SU-DHL-6 (cell line): Measurements from ENCODE around the gene SEMA3D.
"Not testable (repeated sequence)": the region's sequence is repeated elsewhere in the genome, so short reads cannot be mapped to it uniquely, and the experiment has no call there.

Experiments
- H2AFZ ChIP-seq: fragments of 200-600 bp; sonication (generic); 2 replicates; pipeline ENCODE4 v1.6.1; 2014; ENCODE audit warnings: low read depth, mild to moderate bottlenecking, moderate library complexity, mixed read lengths, antibody characterized with exemption, low read length; ENCODE audit not compliant: severe bottlenecking
- H3F3A ChIP-seq: fragments of 200-600 bp; shearing (Covaris generic); 2 replicates; pipeline ENCODE4 v1.6.0; 2016; ENCODE audit warnings: antibody characterized with exemption, mild to moderate bottlenecking; ENCODE audit not compliant: insufficient read depth
- H3K27ac ChIP-seq: fragments of 200-600 bp; sonication (generic); 2 replicates; pipeline ENCODE4 v1.5.1; 2016; ENCODE audit warnings: low read depth, mild to moderate bottlenecking, low read length, moderate library complexity, mixed read lengths
- H3K27me3 ChIP-seq: fragments of 200-600 bp; sonication (generic), shearing (Covaris generic); 2 replicates; pipeline ENCODE4 v1.6.0; 2014; ENCODE audit warnings: mild to moderate bottlenecking, low read length
- H3K36me3 ChIP-seq: fragments of 200-600 bp; sonication (generic); 2 replicates; pipeline ENCODE4 v1.6.1; 2014; ENCODE audit warnings: mild to moderate bottlenecking, low read length, mixed read lengths
- H3K4me2 ChIP-seq: fragments of 300-600, 200-600 bp; shearing (Covaris generic), sonication (generic); 2 replicates; pipeline ENCODE4 v1.6.0; 2014; ENCODE audit warnings: low read length, low read depth, mild to moderate bottlenecking; ENCODE audit not compliant: poor library complexity, severe bottlenecking
- H3K4me3 ChIP-seq: fragments of 200-600 bp; sonication (generic); 2 replicates; pipeline ENCODE4 v1.5.1; 2014; ENCODE audit warnings: antibody characterized with exemption, low read length, mild to moderate bottlenecking, mixed read lengths; ENCODE audit not compliant: insufficient read depth, poor library complexity, severe bottlenecking
- H3K79me2 ChIP-seq: fragments of 200-600 bp; sonication (generic); 2 replicates; pipeline ENCODE4 v1.6.1; 2014; ENCODE audit warnings: mild to moderate bottlenecking, low read length, moderate library complexity; ENCODE audit not compliant: insufficient read depth
- H3K9ac ChIP-seq: fragments of 200-600 bp; sonication (generic); 2 replicates; pipeline ENCODE4 v1.7.0; 2014; ENCODE audit warnings: mild to moderate bottlenecking, low read length
- H3K9me2 ChIP-seq: fragments of 200-600 bp; sonication (generic); replicated peaks from 2 replicates; pipeline ENCODE4 v1.6.1; 2014; ENCODE audit warnings: low read length; ENCODE audit not compliant: insufficient read depth
- H3K9me3 ChIP-seq: fragments of 200-600 bp; sonication (generic); 2 replicates; pipeline ENCODE4 v1.6.1; 2014; ENCODE audit warnings: low read length, mixed read lengths; ENCODE audit not compliant: insufficient read depth
- H4K20me1 ChIP-seq: fragments of 200-600 bp; sonication (generic); 2 replicates; pipeline ENCODE4 v1.6.1; 2014; ENCODE audit warnings: low read depth, mild to moderate bottlenecking, antibody characterized with exemption, low read length, moderate library complexity, mixed read lengths
- EZH2phosphoT487 ChIP-seq: fragments of 200-600 bp; sonication (generic), shearing (Covaris generic); conservative IDR thresholded peaks from 2 replicates; pipeline ENCODE4 v1.6.1; 2018; ENCODE audit warnings: mild to moderate bottlenecking, antibody characterized with exemption, low read length, moderate library complexity, mixed read lengths
- TF ChIP-seq, protein P1 (sequence below): fragments of 200-600 bp; sonication (generic); IDR thresholded peaks from one replicate; pipeline ENCODE4 v1.5.1; 2017; ENCODE audit warnings: antibody characterized with exemption, mild to moderate bottlenecking, low read length, moderate library complexity; ENCODE audit not compliant: insufficient read depth, poor library complexity, severe bottlenecking

The SEMA3D gene

DNA sequence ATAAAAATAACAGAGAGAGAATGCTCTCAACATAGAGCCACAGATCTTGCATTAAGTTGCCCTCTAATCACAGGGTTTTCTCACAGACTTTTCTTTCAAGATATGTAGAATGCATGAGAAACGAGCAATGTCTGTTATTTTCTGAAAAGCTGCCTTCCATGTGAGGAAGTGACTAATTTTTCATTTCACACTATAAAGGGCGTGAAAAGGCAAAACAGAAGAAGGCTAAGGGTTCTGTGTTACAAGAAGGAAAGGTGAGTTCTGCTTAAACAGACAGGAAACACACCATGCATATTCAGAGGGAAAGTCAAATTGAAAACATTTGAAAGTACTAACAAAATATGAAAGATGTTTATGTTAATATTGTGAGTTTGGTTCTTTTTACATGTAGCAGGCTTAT is 189.2 kb downstream of the SEMA3D start:
- Histone ChIP-seq H3K4me2 (no peak overlapping the region), H3K9ac (no peak overlapping the region), H3F3A (no peaks in the 10 kb centered on the region), H2AFZ (no peak overlapping the region), H3K4me3 (no peak overlapping the region), H3K9me2 (no peaks in the 10 kb centered on the region), H3K9me3 (no peaks in the 10 kb centered on the region), H3K27ac (no peak overlapping the region), H4K20me1 (no peaks in the 10 kb centered on the region), H3K27me3 (no peaks in the 10 kb centered on the region), H3K79me2 (no peaks in the 10 kb centered on the region), H3K36me3 (no peaks in the 10 kb centered on the region; the same call in 1 of the 2 replicates)
- TF ChIP-seq, protein P1, sequence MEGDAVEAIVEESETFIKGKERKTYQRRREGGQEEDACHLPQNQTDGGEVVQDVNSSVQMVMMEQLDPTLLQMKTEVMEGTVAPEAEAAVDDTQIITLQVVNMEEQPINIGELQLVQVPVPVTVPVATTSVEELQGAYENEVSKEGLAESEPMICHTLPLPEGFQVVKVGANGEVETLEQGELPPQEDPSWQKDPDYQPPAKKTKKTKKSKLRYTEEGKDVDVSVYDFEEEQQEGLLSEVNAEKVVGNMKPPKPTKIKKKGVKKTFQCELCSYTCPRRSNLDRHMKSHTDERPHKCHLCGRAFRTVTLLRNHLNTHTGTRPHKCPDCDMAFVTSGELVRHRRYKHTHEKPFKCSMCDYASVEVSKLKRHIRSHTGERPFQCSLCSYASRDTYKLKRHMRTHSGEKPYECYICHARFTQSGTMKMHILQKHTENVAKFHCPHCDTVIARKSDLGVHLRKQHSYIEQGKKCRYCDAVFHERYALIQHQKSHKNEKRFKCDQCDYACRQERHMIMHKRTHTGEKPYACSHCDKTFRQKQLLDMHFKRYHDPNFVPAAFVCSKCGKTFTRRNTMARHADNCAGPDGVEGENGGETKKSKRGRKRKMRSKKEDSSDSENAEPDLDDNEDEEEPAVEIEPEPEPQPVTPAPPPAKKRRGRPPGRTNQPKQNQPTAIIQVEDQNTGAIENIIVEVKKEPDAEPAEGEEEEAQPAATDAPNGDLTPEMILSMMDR = no peak
- TF ChIP-seq EZH2phosphoT487 = no peak

DNA sequence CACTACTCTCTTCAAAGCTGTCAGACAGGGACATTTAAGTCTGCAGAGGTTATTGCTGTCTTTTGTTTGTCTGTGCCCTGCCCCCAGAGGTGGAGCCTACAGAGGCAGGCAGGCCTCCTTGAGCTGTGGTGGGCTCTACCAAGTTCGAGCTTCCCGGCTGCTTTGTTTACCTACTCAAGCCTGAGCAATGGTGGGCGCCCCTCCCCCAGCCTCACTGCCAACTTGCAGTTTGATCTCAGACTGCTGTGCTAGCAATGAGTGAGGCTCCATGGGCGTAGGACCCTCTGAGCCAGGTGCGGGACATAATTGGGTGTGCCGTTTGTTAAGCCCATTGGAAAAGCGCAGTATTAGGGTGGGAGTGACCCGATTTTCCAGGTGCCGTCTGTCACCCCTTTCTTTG is 193.9 kb downstream of the SEMA3D start:
- not testable (repeated sequence) for H4K20me1 ChIP-seq

DNA sequence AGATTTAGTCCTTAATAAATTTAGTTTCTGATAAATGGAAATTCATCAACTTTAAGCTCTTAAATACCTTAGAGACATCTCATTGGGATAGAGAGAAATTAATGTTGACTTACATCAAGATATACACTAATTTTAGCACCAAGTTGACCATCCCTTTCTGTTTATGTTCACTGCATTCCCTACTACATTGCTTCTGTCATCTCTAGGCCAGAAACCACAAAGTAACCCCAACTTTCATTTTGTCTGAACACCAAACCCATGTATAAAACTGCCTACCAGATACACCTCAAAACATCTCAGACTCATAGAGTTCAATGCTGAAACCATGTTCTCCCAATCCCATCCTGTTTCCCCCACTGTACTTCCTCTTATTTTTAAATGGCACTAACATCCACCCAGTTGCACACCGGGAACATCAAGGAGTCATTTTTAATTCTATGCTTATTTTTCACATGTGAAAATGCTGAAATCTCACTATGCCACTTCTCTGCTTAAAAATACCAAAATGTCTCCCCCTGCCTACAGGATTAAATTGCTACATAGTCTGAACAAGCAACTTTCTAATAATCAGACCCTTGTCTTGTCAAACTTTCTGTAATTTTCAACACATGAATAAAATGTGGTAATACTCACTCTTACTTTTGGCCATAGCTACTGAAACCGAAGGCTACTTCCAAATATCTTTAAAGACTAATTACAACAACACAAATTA is 201.6 kb downstream of the SEMA3D start:
- Histone ChIP-seq H3K27me3 (no peaks in the 10 kb centered on the region), H3K79me2 (no peaks in the 10 kb centered on the region), H3K4me2 (no peak overlapping the region), H3K9me3 (no peaks in the 10 kb centered on the region), H3F3A (no peaks in the 10 kb centered on the region), H3K27ac (no peak overlapping the region), H3K9ac (no peak overlapping the region), H2AFZ (no peak overlapping the region), H3K4me3 (no peak overlapping the region), H3K36me3 (no peaks in the 10 kb centered on the region), H3K9me2 (no peaks in the 10 kb centered on the region), H4K20me1 (no peaks in the 10 kb centered on the region)
- TF ChIP-seq, protein P1 = no peak
- TF ChIP-seq EZH2phosphoT487 = no peak

More for the DNA sequence above, 193.9 kb downstream of the SEMA3D start:
- not testable (repeated sequence) for H3K9me2 ChIP-seq, H3K27ac ChIP-seq, H3K9me3 ChIP-seq, H3K9ac ChIP-seq, H3K27me3 ChIP-seq, H3K36me3 ChIP-seq, H3K4me2 ChIP-seq, H2AFZ ChIP-seq, H3K79me2 ChIP-seq, H3K4me3 ChIP-seq, H3F3A ChIP-seq

DNA sequence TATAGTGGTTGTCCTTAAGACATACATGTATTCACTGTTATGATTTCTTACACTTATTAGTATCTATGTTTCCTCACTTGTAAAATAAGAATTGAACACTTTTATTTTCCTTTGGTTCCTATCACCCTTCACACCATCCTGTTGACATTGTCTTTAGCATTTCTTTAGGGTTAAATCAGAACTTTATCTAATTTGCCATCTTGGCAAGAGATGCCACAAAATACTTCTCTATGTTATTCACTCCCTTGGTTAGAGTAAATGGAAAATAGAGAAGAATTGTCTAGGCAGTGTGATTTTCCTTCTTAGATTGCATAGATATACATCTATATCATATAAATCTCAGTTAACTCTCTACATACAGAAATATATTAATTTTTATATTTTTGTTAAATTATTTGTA is 204.7 kb downstream of the SEMA3D start:
- H3K79me2 ChIP-seq = no peaks in the 10 kb centered on the region
- H3K9me3 ChIP-seq = no peaks in the 10 kb centered on the region
- H3F3A ChIP-seq = no peaks in the 10 kb centered on the region
- no peak overlapping the region for H3K4me2 ChIP-seq
- no peak overlapping the region for H3K27ac ChIP-seq
- no peaks in the 10 kb centered on the region for H3K36me3 ChIP-seq
- H2AFZ ChIP-seq = no peak overlapping the region
- H3K9me2 ChIP-seq = no peaks in the 10 kb centered on the region
- H3K27me3 ChIP-seq = no peaks in the 10 kb centered on the region
- TF ChIP-seq, protein P1 = no peak
- H4K20me1 ChIP-seq = no peaks in the 10 kb centered on the region
- no peak overlapping the region for H3K9ac ChIP-seq
- no peak overlapping the region for H3K4me3 ChIP-seq
